HUES6 (cell line): ENCODE data around the gene NAP1L1.

Source experiments
- H3K27ac ChIP-seq: 2 replicates; pipeline ENCODE4 v1.7.0; 2013; ENCODE audit warnings: low read depth, mild to moderate bottlenecking, low read length, inconsistent platforms
- H3K27me3 ChIP-seq: 2 replicates; pipeline ENCODE4 v1.6.1; 2013; ENCODE audit warnings: low read length; ENCODE audit not compliant: control insufficient read depth, insufficient read depth
- H3K36me3 ChIP-seq: 2 replicates; pipeline ENCODE4 v1.6.1; 2013; ENCODE audit warnings: low read length; ENCODE audit not compliant: control insufficient read depth, insufficient read depth
- H3K4me1 ChIP-seq: 2 replicates; pipeline ENCODE4 v1.6.1; 2013; ENCODE audit warnings: low read length; ENCODE audit not compliant: control insufficient read depth, insufficient read depth
- H3K4me3 ChIP-seq: 2 replicates; pipeline ENCODE4 v1.5.1; 2013; ENCODE audit warnings: low read depth, low read length
- H3K9ac ChIP-seq: one replicate; pipeline ENCODE4 v1.6.1; 2013; ENCODE audit warnings: mild to moderate bottlenecking, low read length
- H3K9me3 ChIP-seq: 2 replicates; pipeline ENCODE4 v1.6.1; 2013; ENCODE audit warnings: low read depth, low read length; ENCODE audit not compliant: control insufficient read depth, insufficient read depth

NAP1L1 gene

DNA sequence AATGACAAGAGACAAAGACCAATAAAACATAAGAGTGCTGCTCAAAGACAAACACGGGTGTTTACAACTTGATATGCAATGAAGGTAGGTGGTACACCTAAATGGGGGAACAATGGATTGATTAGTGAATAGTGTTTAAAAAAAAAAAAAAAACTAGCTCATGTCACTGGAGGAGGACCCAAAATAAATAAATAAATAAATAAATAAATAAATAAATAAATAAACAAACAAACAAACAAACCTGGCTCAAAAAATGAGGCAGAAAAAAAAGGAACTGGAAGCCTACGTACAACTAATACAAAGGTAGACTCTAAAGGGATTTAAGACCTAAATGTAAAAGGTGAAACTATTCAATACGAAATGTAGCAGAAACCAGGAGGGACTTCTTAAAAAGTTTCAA, 18.6 kb downstream of the NAP1L1 start:
- Histone ChIP-seq H3K9ac (no peak overlapping the region), H3K27ac (no peak overlapping the region), H3K9me3 (peaks cover 7% of the 10 kb centered on the region; the same call in 1 of the 2 replicates), H3K4me1 (peaks cover 8% of the 10 kb centered on the region; the same call in 1 of the 2 replicates), H3K4me3 (no peak overlapping the region), H3K36me3 (peaks cover 96% of the 10 kb centered on the region), H3K27me3 (no peaks in the 10 kb centered on the region)

DNA sequence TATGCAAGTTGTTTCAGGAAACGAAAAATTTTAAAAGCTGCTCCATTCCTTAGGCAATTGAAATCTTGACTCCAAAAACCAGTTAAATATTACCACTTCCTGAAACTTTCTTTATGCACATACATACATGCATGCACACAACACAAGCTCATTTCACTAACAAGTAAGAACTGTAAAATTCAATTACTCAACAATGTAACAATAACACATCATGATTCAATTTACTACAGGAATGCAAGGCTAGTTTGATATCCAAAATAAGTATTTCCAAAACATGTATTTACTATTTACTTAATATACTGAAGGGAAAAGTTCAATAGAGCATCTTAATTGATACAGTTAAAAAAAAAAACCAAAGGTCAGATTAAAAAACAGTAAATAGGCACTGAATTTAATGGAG, 19.6 kb downstream of the NAP1L1 start:
- Histone ChIP-seq H3K4me1 (0 out of 2 replicates have a peak, but pooled peaks cover 3% of the 10 kb centered on the region), H3K9me3 (peaks cover 7% of the 10 kb centered on the region; the same call in 1 of the 2 replicates), H3K27me3 (no peaks in the 10 kb centered on the region), H3K27ac (no peak overlapping the region), H3K36me3 (peaks cover 96% of the 10 kb centered on the region), H3K4me3 (no peak overlapping the region), H3K9ac (no peak overlapping the region)

DNA sequence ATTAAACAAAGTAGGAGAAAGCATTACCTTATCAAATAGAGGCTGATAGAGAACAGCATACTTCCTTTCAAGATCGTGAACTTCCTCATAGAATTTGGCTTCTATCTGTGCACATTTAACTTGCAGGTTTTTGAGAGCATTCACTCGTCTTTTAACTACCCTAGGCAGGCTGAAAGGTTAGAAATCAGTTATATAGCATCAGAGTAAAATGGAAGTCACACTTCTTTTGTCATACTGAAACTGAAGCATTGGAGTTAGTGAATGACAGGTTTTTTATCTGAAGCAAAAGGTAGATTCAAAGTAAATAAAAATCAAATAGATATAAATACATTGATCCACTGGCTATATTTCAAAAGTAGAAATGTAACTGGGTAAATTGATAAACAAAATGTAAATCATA, 24.4 kb downstream of the NAP1L1 start:
- Histone ChIP-seq H3K27me3 (no peaks in the 10 kb centered on the region), H3K9ac (no peak overlapping the region), H3K9me3 (peaks cover 4% of the 10 kb centered on the region; the same call in 1 of the 2 replicates), H3K27ac (no peak overlapping the region), H3K4me1 (peaks cover 20% of the 10 kb centered on the region), H3K36me3 (peaks cover 97% of the 10 kb centered on the region), H3K4me3 (no peak overlapping the region)

- peaks cover 29% of the 10 kb centered on the region for H3K4me1 ChIP-seq
- 0 out of 2 replicates have a peak overlapping the region, but pooled peaks have one; percentile 2 for H3K27ac ChIP-seq
- no peak overlapping the region for H3K9ac ChIP-seq
- H3K27me3 ChIP-seq, result no peaks in the 10 kb centered on the region
- no peaks in the 10 kb centered on the region for H3K9me3 ChIP-seq
- peaks cover 99% of the 10 kb centered on the region for H3K36me3 ChIP-seq
- no peak overlapping the region for H3K4me3 ChIP-seq
Observed at GRCh38 chr12:76057326-76057725, 27.2 kb downstream of the NAP1L1 start.

- peaks cover 98% of the 10 kb centered on the region for H3K36me3 ChIP-seq
Observed at GRCh38 chr12:76055393-76055792, 29.1 kb downstream of the NAP1L1 start.

DNA sequence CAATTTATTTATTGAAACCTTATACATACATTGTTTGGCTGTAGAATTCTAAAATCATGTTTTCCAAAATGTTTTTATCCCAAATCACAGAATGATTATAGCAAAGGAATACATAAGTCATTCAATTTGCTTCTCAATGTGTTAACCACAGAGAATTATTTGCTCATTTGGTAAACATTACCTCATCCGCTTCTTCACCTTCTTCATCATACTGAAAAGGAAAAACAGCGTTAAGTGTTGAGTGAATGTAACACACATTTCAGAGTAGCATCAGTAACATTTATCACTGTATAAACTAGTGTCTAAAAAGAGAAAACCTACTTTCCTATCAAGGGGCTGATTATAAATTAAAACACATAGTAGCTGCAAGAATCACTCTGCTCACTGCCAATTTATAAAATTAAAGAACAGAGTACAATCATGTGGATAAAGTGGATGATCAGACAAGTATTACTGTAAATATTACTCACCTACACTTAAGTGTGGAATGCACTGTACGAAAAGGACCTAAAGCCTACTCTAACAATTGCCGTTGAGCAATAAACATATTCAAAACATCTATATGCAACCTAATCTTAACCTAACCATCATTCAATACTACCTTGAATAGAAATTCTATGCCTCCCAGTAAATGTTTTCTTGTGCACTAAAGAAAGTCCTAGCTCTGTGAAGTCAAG, 34.8 kb downstream of the NAP1L1 start:
- H3K9me3 ChIP-seq, result no peaks in the 10 kb centered on the region
- H3K9ac ChIP-seq, result no peak overlapping the region
- no peak overlapping the region for H3K4me3 ChIP-seq
- peaks cover 4% of the 10 kb centered on the region for H3K4me1 ChIP-seq
- no peaks in the 10 kb centered on the region for H3K27me3 ChIP-seq
- H3K27ac ChIP-seq, result no peak overlapping the region
- H3K36me3 ChIP-seq, result peaks cover 91% of the 10 kb centered on the region

More at GRCh38 chr12:76055393-76055792, 29.1 kb downstream of the NAP1L1 start:
- peak overlapping the region; percentile 72 for H3K27ac ChIP-seq
- peak overlapping the region; percentile 15; the same call in 1 of the 2 replicates for H3K4me3 ChIP-seq
- H3K9me3 ChIP-seq, result no peaks in the 10 kb centered on the region
- no peaks in the 10 kb centered on the region for H3K27me3 ChIP-seq
- no peak overlapping the region for H3K9ac ChIP-seq
- H3K4me1 ChIP-seq, result peaks cover 29% of the 10 kb centered on the region

DNA sequence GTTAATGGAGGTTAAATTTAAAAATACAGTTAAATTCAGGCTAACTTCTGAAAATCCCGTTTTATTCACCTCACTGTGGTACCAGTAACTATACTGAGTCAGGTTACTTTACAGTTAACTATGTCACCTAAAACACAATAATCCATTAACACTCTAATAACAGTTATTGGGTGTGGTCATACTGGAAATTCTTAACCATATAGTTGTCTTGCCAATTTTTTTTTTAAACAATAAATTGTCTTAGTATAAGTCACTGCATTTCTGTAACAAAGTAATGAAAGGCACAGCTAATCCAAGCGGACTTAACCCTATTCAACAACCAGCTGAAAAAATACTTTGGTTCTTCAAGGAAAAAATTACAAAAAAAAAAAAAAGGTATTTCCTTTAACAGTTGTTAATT, 36.7 kb downstream of the NAP1L1 start:
- Histone ChIP-seq H3K27ac (no peak overlapping the region), H3K9ac (no peak overlapping the region), H3K36me3 (peaks cover 89% of the 10 kb centered on the region), H3K4me1 (no peaks in the 10 kb centered on the region), H3K27me3 (no peaks in the 10 kb centered on the region), H3K4me3 (no peak overlapping the region), H3K9me3 (no peaks in the 10 kb centered on the region)

GRCh38 chr12:76047060-76047459, 37.4 kb downstream of the NAP1L1 start:
- no peaks in the 10 kb centered on the region for H3K4me1 ChIP-seq
- no peak overlapping the region for H3K4me3 ChIP-seq
- H3K27ac ChIP-seq, result no peak overlapping the region
- no peaks in the 10 kb centered on the region for H3K9me3 ChIP-seq
- H3K27me3 ChIP-seq, result no peaks in the 10 kb centered on the region
- no peak overlapping the region for H3K9ac ChIP-seq
- peaks cover 82% of the 10 kb centered on the region for H3K36me3 ChIP-seq

DNA sequence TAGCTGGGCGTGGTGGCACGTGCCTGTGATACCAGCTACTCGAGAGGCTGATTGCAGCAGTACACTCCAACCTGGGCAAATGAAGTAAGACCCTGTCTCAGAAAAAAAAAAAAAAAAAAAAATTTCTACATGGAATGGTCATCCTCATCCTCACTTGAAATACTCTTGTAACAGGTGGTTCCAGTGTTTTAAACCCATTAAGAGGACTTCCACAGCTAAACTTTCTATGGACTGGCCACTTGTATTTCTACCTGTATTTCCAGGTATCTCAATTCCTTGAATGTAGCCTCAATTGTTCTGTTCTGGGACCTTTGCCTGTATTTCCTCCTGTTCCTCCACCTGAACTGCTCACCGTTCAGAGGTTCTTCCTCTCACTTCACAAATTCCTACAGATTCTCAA, 41.1 kb downstream of the NAP1L1 start:
- Histone ChIP-seq H3K27ac (no peak overlapping the region), H3K9me3 (no peaks in the 10 kb centered on the region), H3K4me3 (no peak overlapping the region), H3K4me1 (peaks cover 17% of the 10 kb centered on the region), H3K36me3 (peaks cover 46% of the 10 kb centered on the region), H3K9ac (no peak overlapping the region), H3K27me3 (no peaks in the 10 kb centered on the region)

- Histone ChIP-seq H3K4me3 (no peak overlapping the region), H3K9me3 (no peaks in the 10 kb centered on the region), H3K27me3 (no peaks in the 10 kb centered on the region), H3K4me1 (peaks cover 29% of the 10 kb centered on the region), H3K9ac (no peak overlapping the region), H3K27ac (no peak overlapping the region), H3K36me3 (peaks cover 35% of the 10 kb centered on the region)
Observed at GRCh38 chr12:76042147-76042546, 42.3 kb downstream of the NAP1L1 start.

DNA sequence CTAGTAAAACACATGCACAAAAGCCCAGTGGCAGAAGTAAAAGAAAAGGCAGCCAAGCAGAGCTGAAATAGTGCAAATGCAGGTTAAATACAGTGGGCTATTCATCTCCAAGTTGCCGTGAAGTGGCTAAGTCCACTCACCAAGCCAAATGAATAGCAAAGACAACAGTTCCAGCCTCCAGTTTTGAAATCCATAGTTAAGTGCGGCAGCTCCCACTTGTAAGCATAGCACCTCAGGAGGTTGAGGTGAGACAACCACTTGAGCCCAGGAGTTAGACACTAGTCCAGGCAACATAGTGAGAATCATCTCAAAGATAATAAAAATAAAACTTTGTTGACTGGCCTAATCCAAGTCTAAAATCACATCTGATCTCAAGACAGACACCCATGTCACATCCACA, 43.1 kb downstream of the NAP1L1 start:
- Histone ChIP-seq H3K9me3 (no peaks in the 10 kb centered on the region), H3K4me1 (peaks cover 29% of the 10 kb centered on the region), H3K36me3 (peaks cover 29% of the 10 kb centered on the region), H3K9ac (no peak overlapping the region), H3K27me3 (no peaks in the 10 kb centered on the region), H3K4me3 (no peak overlapping the region), H3K27ac (no peak overlapping the region)
